IPS DF 6.9 (cell line): Measurements from ENCODE around the gene ADPRHL1.
"Not testable (repeated sequence)": the region's sequence is repeated elsewhere in the genome, so short reads cannot be mapped to it uniquely, and the experiment has no call there.

Experiments used
- DNase-seq: peaks from one replicate; pipeline ENCODE4 v3.0.0-alpha.2; 2013; ENCODE audit warnings: low read depth, low spot score
- H3K27ac ChIP-seq: one replicate; pipeline ENCODE4 v1.5.1; 2013; ENCODE audit warnings: low read length, control low read depth
- H3K27me3 ChIP-seq: 2 replicates; pipeline ENCODE4 v1.6.1; 2013; ENCODE audit warnings: mild to moderate bottlenecking, low read length; ENCODE audit not compliant: control insufficient read depth, insufficient read depth
- H3K36me3 ChIP-seq: 2 replicates; pipeline ENCODE4 v1.6.1; 2013; ENCODE audit warnings: low read length; ENCODE audit not compliant: control insufficient read depth, insufficient read depth
- H3K4me1 ChIP-seq: 2 replicates; pipeline ENCODE4 v1.6.1; 2013; ENCODE audit warnings: low read length; ENCODE audit not compliant: control insufficient read depth, insufficient read depth
- H3K4me3 ChIP-seq: 2 replicates; pipeline ENCODE4 v1.5.1; 2013; ENCODE audit warnings: mild to moderate bottlenecking, low read length
- H3K9me3 ChIP-seq: 2 replicates; pipeline ENCODE4 v1.6.1; 2013; ENCODE audit warnings: low read length, inconsistent platforms; ENCODE audit not compliant: control insufficient read depth, insufficient read depth
- WGBS: extraction: QIAGEN DNeasy Blood & Tissue Kit; methylation state at CpG from one replicate; pipeline ENCODE4 v1.1.7; 2013; ENCODE audit warnings: mixed read lengths, missing lambda C conversion rate; ENCODE audit not compliant: insufficient read length, insufficient coverage; 5-methylcytosine and 5-hydroxymethylcytosine counted together

The ADPRHL1 gene

DNA sequence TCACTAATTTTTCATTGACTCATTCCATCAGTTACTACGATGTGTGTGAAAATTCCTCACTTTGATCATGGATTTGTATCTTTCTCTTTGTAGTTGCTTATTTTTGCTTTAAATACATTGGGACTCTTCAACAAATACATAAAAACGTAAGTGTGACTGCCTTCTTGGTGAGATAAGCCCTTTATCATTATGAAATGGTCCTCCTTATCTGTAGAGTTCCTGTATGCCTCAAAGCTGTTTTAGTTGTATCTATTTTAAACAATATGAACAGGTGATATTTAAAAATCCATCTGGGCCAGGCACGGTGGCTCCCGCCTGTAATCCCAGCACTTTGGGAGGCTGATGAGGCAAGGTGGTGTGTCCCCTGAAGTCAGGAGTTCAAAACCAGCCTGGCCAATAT lies 25.9 kb upstream of the ADPRHL1 start:
- H3K27me3 ChIP-seq: no peaks in the 10 kb centered on the region
- H3K9me3 ChIP-seq: no peaks in the 10 kb centered on the region
- no CpG with 5 or more reads among the region's 4 CpGs for WGBS
- DNase-seq: no peak
- no peaks in the 10 kb centered on the region for H3K4me1 ChIP-seq
- peaks cover 6% of the 10 kb centered on the region; the same call in 1 of the 2 replicates for H3K36me3 ChIP-seq
- no peak overlapping the region for H3K27ac ChIP-seq
- no peak overlapping the region for H3K4me3 ChIP-seq

DNA sequence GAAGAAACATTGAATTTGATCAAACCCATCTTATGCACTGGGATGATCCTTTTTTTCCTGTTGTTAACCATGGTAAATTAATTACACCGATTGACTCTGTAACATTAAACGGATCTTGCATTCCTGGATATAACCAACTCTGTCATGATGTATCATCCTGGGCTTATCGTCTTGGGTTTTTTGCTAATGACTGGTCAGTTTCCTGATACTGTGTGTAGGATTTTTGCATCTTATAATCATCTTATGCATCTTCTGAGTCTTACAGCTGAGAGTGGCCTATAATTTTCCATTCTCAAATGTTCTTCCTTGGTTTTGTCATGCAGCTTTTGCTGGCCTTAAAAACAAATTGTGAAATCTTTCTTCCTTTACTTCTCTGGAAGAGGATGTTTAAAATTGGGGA lies 24.4 kb upstream of the ADPRHL1 start:
- no peaks in the 10 kb centered on the region for H3K9me3 ChIP-seq
- no peak overlapping the region for H3K4me3 ChIP-seq
- H3K27me3 ChIP-seq: no peaks in the 10 kb centered on the region
- no peak for DNase-seq
- no CpG with 5 or more reads among the region's 3 CpGs for WGBS
- H3K36me3 ChIP-seq: peaks cover 6% of the 10 kb centered on the region; the same call in 1 of the 2 replicates
- H3K27ac ChIP-seq: no peak overlapping the region
- H3K4me1 ChIP-seq: no peaks in the 10 kb centered on the region

DNA sequence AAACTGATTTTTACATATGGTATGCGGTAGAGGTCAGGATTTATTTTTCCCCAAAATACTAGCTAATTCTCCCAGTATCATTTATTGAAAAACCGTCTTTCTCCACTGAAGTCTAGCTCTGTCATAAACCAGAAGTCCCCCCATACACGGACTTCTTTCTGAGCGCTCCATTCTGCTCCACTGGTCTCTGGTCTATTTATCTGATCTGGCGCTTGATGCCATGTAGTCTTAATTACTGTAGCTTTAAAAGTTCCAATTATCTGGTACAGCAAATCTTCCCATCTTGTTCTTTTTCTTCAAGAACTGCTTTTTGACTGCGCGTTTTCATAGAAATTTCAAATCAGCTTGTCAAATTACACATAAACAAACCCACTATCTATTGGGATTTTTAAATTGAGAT lies 23.5 kb upstream of the ADPRHL1 start:
- DNase-seq: no peak
- peaks cover 6% of the 10 kb centered on the region; the same call in 1 of the 2 replicates for H3K36me3 ChIP-seq
- H3K27me3 ChIP-seq: no peaks in the 10 kb centered on the region
- no CpG with 5 or more reads among the region's 7 CpGs for WGBS
- H3K4me1 ChIP-seq: no peaks in the 10 kb centered on the region
- H3K4me3 ChIP-seq: no peak overlapping the region
- H3K27ac ChIP-seq: no peak overlapping the region
- no peaks in the 10 kb centered on the region for H3K9me3 ChIP-seq

DNA sequence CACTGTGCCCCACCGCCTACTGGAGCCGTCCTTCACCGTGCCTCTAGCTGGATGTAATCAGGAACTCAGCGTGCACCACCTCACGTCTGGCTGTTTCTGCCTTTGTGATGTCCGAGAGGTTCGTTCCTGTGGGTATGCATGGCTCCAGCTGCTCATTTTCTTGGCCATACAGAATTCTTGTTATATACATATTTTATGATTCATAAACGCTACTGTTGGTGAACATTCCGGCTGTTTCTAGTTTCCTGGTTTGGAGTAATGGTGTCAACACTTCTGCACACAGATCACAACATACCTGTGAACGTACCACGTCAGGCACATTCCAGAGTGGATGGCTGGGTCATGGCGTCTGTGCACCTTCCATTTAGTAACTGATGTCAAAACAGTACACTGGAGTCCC lies 22.6 kb upstream of the ADPRHL1 start:
- Histone ChIP-seq H3K36me3 (peaks cover 6% of the 10 kb centered on the region; the same call in 1 of the 2 replicates), H3K9me3 (no peaks in the 10 kb centered on the region), H3K27me3 (no peaks in the 10 kb centered on the region), H3K4me1 (no peaks in the 10 kb centered on the region), H3K27ac (no peak overlapping the region), H3K4me3 (no peak overlapping the region)
- WGBS: no CpG with 5 or more reads among the region's 12 CpGs
- no peak for DNase-seq

DNA sequence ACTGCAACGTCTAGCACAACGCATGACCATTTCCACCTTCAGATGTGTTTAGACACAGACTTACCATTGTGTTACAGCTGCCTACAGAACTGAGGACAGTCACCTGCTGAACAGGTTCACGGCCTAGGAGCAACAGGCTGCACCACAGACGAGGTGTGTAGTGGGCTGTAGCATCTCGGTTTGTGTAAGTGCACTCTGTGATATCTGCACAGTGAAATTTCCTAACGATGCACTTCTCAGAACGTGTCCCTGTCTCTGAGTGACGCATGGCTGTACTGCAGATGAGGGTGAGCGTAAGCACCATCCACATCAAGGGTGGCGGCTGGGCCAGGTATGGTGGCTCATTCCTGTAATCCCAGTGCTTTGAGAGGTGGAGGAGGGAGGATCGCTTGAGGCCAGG lies 22.0 kb upstream of the ADPRHL1 start:
- no peak for DNase-seq
- Histone ChIP-seq H3K27ac (no peak overlapping the region), H3K9me3 (no peaks in the 10 kb centered on the region), H3K36me3 (peaks cover 6% of the 10 kb centered on the region; the same call in 1 of the 2 replicates), H3K27me3 (no peaks in the 10 kb centered on the region), H3K4me3 (no peak overlapping the region), H3K4me1 (no peaks in the 10 kb centered on the region)
- no CpG with 5 or more reads among the region's 11 CpGs for WGBS

DNA sequence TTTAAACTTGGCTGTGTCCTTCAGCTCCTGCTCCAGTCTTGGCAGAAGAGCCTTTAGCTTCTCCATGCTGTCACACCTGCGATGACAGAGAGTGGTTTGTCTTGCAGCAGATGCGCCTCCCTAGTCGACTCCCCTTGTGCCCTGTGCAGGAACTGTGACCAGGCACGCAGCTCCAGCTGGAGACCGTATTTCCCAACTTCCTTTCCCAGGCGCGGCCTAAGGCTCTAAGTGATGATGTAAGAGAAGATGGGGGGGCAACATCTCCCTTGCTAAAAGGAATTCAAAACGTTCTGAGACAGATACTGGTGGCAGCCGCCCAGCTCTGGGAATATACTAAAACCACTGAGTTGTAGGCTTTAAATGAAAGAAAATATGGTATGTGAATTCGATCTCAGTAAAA lies 20.9 kb upstream of the ADPRHL1 start:
- DNase-seq: no peak
- Histone ChIP-seq H3K4me3 (no peak overlapping the region), H3K9me3 (no peaks in the 10 kb centered on the region), H3K27me3 (no peaks in the 10 kb centered on the region), H3K4me1 (no peaks in the 10 kb centered on the region), H3K36me3 (peaks cover 6% of the 10 kb centered on the region; the same call in 1 of the 2 replicates), H3K27ac (no peak overlapping the region)
- no CpG with 5 or more reads among the region's 10 CpGs for WGBS

DNA sequence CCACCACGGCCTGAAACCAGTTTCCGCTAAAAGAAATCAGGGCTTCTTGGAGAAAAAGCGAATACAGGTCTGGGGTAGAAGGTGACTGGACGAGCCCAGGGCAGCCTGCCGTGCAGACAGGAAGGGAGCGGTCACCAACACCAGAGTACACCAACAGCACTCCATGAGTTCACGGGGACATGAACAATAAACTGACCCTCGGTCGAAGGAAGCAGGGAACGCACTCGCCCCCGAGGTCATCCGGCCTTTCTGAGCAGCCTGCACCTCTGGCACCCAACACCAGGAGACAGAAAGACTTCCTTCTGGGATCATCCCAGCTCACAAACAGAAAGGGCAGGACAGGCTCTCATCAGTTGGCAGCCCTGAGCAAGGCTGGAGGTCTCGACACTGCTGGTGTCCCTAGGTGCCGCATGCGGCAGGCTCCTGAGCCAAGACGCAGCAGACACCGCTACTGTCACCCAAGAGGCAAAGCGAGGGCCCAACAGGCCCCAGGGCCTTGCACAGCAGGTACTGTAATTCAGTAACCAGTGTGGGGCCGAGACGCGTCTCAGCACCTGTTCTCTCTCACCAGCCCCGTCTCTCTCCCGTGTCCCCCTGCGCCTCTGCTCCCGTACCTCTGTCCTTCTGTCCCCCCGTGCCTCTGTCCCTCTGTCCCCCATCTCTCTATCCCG lies 19.2 kb upstream of the ADPRHL1 start:
- Histone ChIP-seq H3K4me3 (no peak overlapping the region), H3K4me1 (0 out of 2 replicates have a peak, but pooled peaks cover 1% of the 10 kb centered on the region), H3K27me3 (no peaks in the 10 kb centered on the region), H3K36me3 (peaks cover 6% of the 10 kb centered on the region; the same call in 1 of the 2 replicates), H3K27ac (no peak overlapping the region), H3K9me3 (no peaks in the 10 kb centered on the region)
- WGBS: no CpG with 5 or more reads among the region's 28 CpGs
- DNase-seq: no peak

DNA sequence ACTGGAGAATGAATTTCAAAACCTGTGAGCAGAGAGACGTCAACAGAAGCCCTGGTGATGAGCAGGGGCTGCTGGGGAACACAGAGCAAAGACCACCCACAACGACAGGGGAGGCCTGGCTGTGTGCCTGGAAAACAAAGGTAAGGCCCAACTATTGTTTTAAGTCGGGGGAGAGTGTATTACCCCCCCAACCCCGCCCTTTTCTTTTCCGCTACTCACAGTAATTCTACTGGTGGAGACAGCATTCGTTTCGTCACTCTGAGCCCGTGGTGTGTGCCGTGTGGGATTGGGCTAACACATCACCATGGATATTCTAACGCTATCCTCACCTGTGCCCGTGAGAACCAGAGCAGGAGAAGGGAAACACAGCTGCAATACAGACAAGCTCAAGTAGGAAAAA lies 18.6 kb upstream of the ADPRHL1 start:
- DNase-seq: no peak
- Histone ChIP-seq H3K4me1 (0 out of 2 replicates have a peak, but pooled peaks cover 1% of the 10 kb centered on the region), H3K36me3 (peaks cover 6% of the 10 kb centered on the region; the same call in 1 of the 2 replicates), H3K27me3 (no peaks in the 10 kb centered on the region), H3K9me3 (no peaks in the 10 kb centered on the region), H3K4me3 (no peak overlapping the region), H3K27ac (no peak overlapping the region)
- WGBS: no CpG with 5 or more reads among the region's 11 CpGs

DNA sequence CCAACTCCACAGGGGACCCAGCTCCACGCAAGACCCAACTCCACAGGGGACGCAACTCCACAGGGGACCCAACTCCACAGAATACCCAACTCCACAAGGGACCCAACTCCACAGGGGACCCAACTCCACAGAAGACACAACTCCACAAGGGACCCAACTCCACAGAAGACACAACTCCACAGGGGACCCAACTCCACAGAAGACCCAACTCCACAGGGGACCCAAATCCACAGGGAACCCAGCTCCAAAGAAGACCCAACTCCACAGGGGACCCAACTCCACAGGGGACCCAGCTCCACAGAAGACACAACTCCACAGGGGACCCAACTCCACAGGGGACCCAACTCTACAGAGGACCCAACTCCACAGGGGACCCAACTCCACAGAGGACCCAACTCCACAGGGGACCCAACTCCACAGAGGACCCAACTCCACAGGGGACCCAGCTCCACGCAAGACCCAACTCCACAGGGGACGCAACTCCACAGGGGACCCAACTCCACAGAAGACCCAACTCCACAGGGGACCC lies 17.4 kb upstream of the ADPRHL1 start:
- not testable (repeated sequence) for DNase-seq
- WGBS: no CpG with 5 or more reads among the region's 4 CpGs

DNA sequence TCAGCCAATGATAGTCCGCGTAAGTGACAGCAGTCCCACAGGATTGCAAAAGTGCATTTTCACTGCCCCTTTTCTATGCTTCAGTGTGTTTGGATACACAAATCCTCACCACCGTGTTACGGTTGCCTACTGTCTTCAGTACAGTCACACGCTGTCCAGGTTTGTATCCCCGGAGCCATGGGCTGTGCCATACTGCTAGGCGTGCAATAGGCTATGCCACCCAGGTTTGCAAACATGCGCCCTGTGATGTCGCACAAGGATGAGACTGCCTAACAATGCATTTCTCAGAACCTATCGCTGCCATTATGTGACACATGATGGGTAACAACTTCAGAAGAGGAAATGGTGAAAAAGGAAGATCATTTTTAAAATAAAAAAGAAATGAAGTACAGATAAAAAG lies 16.8 kb upstream of the ADPRHL1 start:
- DNase-seq: no peak
- no CpG with 5 or more reads among the region's 10 CpGs for WGBS
- peaks cover 2% of the 10 kb centered on the region; the same call in 1 of the 2 replicates for H3K36me3 ChIP-seq

More for the DNA sequence above, 17.4 kb upstream of the ADPRHL1 start:
- H3K4me1 ChIP-seq, H3K27ac ChIP-seq, H3K4me3 ChIP-seq, H3K9me3 ChIP-seq, H3K27me3 ChIP-seq, H3K36me3 ChIP-seq: not testable (repeated sequence)

DNA sequence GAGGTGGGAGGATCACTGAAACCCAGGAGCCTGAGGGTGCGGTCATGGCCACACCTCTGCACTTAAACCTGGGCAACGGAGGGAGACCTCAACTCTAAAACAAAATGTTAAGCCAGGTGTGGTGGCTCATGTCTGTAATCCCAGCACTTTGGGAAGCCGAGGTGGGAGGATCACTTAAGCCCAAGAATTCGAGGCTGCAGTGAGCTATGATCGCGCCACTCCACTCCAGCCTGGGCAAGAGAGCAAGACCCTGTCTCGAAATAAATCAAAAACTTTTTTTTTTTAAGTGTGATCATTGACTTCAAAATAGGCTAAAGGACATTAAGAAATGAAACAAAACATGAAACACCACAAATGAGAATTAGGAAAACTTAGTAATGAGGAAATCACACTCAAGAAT lies 16.3 kb upstream of the ADPRHL1 start:
- H3K27me3 ChIP-seq: no peaks in the 10 kb centered on the region
- no peak overlapping the region for H3K27ac ChIP-seq
- H3K4me1 ChIP-seq: 0 out of 2 replicates have a peak, but pooled peaks cover 1% of the 10 kb centered on the region
- H3K9me3 ChIP-seq: no peaks in the 10 kb centered on the region
- H3K36me3 ChIP-seq: peaks cover 3% of the 10 kb centered on the region
- no peak for DNase-seq
- WGBS: no CpG with 5 or more reads among the region's 7 CpGs
- H3K4me3 ChIP-seq: no peak overlapping the region

More for the DNA sequence above, 16.8 kb upstream of the ADPRHL1 start:
- Histone ChIP-seq H3K27ac (no peak overlapping the region), H3K9me3 (no peaks in the 10 kb centered on the region), H3K4me1 (0 out of 2 replicates have a peak, but pooled peaks cover 1% of the 10 kb centered on the region), H3K4me3 (no peak overlapping the region), H3K27me3 (no peaks in the 10 kb centered on the region)
